Globus pallidus (tissue), 1 donor: Measurements from ENCODE around the gene ORMDL2.
"Not testable (repeated sequence)": the region's sequence is repeated elsewhere in the genome, so short reads cannot be mapped to it uniquely, and the experiment has no call there.

Experiments
- DNase-seq: peaks from one replicate; pipeline ENCODE4 v3.0.0-alpha.2; 2015; ENCODE audit warnings: low spot score

Gene ORMDL2

DNA sequence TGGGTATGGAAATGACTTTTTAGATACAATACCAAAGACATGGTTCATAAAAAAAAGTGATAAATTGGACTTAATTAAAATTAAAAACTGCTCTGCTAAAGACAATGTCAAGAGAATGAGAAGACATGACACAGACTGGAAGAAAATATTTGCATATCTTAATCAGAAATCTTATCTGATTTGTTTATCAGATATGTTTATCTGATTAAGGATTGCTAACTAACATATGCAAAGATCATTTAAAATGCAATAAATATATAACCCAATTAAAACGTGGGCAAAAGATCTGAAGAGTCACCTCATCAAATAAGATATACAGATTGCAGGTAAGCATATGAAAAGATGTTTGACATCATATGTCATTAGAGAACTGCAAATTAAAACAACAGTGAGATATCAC is 34.9 kb downstream of the ORMDL2 start:
- no peak for DNase-seq

DNA sequence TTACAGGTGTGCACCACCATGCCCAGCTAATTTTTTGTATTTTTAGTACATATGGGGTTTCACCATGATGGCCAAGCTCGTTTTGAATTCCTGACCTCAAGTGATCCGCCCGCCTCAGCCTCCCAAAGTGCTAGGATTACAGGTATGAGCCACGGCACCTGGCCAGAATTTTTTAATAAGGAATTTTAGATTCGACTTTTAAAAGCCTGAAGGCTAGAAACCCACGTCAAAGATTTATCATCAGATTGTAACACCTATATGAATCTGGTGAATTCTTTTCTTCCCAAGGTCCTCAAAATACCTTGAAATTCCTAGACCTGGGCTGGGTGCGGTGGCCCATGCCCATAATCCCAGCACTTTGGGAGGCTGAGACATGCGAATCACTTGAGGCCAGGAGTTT is 43.6 kb downstream of the ORMDL2 start:
- DNase-seq = no peak

DNA sequence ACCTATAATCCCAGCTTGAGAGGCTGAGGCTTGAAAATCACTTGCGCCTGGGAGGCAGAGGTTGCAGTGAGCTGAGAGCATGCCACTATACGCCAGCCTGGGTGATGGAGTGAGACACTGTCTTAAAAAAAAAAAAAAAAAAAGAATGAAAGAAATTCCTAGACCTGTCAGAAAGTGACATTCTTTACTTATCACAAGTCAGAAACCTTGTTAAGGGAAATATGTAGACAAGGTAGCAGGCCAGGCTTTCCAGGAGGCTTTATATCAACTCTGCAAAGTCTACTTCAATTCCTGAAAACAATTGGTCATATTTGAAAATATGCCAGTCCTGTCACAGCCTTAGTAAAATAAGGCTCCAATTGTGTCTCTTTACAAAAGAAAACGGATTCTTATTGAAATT is 44.0 kb downstream of the ORMDL2 start:
- no peak for DNase-seq

DNA sequence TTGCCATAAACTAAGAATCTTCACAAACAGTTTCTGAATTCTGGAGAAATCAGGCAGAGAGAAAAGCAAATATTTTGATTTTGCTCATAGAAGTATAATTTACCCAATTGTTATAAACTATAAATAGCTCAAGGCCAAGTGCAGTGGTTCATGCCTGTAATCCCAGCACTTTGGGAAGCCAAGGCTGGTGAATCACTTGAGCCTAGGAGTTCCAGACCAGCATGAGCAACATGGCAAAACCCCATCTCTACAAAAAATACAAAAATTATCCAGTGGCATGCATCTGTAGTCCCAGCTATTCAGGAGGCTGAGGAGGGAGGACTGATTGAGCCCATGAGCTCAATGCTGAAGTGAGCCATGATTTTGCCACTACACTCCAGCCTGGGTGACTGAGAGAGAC is 44.4 kb downstream of the ORMDL2 start:
- DNase-seq = no peak

DNA sequence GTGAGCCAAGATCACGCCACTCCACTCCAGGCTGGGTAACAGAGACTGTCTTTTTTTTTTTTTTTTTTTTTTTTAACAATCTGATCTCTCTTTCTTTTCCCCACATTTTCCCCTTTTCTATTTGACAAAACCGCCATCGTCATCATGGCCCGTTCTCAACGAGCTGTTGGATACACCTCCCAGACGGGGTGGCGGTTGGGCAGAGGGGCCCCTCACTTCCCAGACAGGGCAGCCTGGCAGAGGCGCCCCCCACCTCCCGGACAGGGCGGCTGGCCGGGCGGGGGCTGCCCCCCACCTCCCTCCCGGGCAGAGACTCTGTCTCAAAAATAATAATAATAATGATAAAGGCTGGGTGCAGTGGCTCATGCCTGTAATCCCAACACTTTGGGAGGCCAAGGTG is 45.1 kb downstream of the ORMDL2 start:
- not testable (repeated sequence) for DNase-seq

DNA sequence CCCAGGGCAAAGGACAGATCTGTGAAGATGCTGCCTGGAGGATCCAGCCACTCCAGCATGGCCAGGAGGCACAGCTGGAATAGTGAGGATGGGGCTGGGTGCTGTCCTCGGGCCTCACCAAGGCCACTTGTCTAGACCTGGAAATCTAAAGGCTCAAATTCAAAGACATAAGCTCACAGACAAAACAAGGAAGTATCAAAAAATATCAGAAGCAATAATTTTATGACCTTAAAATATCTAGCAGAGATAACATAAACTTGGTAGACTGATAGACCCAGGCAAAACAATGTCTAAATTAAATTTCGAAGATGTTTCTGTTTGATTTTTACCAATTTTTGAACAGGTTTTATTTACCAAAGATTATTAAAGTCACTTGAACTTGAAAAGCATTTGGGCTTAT is 47.5 kb downstream of the ORMDL2 start:
- no peak for DNase-seq

DNA sequence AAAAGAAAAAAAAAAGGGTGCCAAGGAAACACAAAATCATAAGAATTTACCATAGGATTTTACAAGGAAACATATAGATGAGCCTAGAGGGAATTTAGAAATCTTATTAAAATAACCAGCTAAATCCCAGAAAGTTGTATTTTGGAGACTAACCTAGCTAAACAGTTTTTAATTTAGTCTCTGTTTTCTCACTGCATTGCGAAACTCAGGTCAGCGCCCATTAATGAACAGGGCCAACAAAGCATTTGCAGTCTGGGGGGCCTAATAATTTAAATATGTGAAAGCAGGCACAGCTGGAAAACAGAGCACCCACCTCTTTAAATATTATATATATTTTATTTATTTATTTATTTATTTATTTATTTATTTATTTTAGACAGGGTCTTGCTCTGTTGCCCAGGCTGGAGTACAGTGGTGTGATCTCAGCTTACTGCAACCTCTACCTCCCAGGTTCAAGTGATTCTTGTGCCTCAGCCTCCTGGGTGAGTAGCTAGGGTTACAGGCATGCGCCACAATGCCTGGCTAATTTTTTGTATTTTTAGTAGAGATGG is 48.7 kb downstream of the ORMDL2 start:
- not testable (repeated sequence) for DNase-seq
